Fibroblast of skin of back (primary cell): ENCODE data around the gene MAN1A2.

Experiments
- DNase-seq: peaks from one replicate; pipeline ENCODE4 v3.0.0-alpha.2; 2013

MAN1A2 gene

DNA sequence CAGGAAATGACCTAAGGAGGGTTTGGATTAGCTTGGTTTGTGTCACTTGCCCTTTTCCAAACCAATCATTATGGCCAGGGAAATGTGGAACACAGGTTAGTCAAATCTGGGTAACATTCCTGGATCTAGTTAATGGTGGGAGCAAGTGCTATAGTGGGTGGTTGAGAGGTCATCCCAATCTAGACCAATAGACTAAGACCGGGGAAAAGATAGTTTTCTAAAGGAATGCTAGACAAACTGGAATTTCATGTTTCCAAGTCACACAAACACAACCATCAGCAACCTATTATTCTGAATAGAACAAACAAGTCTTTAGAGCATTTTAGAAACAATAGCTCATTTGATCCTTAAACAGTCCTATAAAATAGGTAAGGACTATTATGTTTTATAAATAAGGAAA is 4.3 kb upstream of the MAN1A2 start:
- no peak for DNase-seq

DNA sequence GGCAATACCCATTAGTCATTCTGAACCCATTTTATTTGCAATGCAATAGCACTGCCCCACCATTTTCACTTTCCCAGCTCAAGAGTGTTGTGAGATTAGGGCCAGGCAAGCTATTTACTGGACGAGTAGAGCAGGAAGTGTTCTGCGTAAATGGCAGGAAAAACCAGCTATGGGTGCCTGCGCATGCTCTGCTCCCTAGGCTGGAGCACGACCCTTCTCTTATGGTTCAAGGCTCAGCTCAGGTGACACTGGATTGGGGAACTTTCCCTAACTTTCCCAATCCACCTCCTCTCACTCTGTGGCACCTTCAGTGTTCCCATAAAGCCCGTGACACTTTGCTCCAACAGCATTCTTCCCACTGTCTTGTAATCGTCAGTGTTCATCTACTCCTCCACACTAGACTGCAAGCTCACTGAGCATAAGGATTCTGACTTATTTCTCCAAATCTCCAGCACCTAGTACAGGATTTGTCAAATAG is 3.6 kb upstream of the MAN1A2 start:
- no peak for DNase-seq

DNA sequence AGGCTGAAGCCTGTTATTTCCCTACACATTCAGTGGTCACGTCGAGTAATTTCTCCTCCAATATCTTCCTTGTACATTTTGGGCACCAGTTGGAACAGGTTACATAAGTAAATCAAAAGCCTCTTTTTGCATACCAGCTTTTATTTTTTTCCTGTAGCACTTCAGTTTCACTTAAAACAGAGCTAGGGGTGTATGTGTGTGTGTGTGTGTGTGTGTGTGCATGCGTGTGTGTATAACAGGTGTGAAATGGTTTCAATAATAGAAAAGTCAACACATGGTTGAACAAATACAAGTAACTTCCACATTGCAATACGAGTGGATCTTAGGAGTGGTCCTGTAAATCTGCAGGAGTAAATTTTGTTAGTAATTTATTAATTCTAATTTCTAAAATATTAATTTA is 3.0 kb upstream of the MAN1A2 start:
- DNase-seq, result no peak

DNA sequence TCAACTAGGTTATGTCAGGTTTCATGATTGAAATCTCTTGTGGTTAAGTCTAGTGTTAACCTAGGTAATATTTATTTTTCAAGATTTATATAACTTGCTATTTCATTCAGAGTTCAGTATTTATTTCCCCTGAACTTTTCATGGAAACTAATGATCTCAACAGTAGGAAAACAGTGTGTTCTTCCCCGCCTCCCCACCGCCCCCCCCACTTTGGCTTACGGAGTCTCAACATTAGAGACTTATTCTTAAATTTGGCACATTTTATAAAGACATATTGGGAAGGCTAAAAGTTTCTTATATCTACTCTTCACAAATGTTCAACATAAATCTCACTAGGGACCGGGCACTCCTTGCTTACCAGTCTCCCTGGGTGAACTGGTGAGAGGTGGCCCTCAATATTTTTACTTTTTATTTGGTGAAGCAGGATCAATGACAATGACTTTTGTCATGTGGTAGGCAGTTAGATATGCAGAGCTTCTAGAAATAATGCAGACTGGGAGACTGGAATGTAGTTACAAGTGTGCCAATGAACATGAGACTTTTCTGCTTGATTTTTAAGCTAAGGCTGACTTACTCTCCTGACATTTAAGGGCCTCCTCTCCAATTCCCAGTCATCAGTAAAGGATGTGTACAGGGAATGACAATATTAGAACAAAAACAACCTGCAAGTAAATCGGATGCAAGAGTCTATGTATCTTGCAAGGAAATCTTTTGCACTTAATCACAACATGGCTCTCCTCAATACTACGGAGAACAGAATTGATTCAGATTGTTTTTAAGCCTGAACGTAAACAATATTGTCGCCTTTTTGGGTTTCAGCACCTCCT is 1.7 kb upstream of the MAN1A2 start:
- peak; percentile 49 for DNase-seq

DNA sequence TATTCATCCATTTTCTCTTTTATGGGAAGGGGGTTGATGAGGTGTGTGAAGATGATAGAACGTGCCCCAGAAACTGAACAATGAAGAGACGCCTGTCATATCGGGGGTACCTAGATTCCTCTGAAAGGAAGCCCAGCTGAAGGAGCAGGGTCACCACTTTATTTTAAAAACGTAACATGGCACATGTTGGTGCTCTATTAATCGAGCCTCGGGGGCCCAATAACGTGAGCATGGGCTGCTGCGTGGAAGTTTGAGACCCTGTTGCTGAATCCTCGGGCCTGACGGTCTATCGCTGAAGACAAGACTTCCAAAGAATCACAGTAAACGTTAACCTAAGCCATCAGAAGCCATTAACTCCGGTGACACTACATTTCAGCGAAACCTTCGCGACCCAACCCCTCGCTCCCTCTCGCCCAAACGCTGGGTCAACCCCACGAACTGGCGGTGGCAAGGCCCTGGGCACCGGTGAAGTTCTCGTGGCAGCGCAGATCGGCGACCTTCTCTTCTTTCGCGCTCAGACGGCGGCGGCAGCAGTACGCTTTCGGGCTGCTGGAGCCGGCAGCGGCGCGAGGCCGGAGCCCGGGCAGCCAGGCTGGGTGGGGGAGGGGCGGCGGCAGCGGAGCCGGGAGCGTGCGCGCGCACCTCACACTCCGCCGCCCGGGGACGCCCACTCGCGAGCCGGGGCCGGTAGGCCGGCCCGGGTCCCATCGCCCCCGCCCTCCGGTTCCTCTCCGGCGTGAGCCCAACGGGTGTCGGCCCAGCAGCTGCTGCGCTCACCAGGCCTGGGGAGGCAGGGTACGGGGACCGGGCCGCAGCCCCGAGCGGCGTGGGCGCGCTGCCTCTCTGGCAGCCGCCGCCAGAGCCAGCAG is 838 bp upstream of the MAN1A2 start:
- peak; percentile 76 for DNase-seq

DNA sequence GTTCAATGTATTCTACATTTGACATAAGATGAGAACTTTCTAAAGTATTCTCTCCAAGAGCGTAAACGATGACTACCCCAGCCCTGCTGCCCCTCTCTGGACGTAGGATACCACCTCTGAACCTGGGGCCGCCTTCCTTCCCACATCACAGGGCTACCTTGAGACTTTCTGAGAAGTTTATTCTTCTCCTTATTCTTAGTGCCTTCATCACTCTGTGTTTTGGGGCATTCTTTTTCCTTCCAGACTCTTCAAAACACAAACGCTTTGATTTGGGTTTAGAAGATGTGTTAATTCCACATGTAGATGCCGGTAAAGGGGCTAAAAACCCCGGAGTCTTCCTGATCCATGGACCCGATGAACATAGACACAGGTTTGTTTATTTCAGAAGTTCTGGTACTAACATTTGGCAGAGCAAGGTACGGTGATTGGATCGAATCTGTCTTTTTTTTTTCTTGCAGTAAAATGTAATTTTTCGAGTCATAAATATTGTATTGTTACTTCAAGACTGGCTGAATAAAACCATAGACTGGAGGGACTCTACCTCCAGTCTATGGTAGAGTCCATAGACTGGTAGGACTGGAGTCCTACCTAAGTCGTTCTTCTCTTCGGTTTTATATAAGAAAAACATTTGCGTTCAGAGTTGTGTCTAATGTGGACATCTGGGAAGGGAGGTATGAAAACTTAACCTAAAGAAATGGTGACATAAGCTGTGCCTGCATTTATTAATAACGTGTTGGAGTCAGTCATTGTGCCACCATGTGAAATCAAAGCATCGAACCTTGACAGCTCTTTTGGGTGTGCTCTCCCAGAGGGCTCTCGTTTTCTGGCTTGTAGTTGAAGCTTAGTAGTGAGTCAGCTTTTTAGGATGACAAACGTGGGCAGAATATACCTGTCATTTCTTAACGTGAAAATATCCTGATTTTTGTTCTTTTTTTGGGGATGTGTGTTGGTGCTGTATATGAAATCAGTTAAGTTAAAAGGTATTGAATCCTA is 1.2 kb downstream of the MAN1A2 start:
- DNase-seq, result no peak

DNA sequence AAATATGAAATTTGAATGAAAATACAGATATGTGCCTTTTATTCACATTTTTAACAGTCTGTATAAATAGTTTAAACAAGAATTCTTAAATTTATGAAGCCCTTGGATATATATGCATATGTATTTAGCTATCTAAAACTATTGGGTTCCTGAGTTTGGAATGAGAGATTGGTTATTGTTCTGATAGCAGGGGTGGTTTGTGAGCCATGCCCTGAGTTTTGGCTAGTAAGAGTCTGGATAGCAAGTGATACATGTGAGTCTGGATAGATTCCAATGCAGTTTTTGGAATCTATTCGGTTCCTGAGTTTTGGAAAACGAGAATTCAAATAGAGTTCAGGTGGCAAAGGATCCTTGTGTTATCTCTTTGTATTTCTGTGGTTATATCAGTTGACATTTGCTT is 2.8 kb downstream of the MAN1A2 start:
- no peak for DNase-seq

DNA sequence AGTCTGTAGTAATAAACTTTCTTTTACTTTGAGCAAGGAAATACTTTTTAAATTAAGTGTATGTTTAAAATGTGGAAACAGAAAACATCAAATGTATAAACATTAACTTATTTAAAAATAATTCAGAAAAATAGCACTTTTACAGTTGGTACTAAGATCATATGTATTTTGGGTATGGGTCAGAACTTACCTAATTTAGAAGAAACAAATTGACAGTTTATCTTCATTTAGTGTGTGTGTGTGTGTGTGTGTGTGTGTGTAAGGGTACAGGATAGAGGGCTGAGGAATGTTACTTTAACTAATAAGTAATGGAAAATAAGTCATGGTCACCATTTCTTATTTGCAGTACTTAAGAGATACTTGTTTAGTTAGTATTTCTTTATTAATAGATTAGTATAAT is 3.3 kb downstream of the MAN1A2 start:
- DNase-seq, result no peak

DNA sequence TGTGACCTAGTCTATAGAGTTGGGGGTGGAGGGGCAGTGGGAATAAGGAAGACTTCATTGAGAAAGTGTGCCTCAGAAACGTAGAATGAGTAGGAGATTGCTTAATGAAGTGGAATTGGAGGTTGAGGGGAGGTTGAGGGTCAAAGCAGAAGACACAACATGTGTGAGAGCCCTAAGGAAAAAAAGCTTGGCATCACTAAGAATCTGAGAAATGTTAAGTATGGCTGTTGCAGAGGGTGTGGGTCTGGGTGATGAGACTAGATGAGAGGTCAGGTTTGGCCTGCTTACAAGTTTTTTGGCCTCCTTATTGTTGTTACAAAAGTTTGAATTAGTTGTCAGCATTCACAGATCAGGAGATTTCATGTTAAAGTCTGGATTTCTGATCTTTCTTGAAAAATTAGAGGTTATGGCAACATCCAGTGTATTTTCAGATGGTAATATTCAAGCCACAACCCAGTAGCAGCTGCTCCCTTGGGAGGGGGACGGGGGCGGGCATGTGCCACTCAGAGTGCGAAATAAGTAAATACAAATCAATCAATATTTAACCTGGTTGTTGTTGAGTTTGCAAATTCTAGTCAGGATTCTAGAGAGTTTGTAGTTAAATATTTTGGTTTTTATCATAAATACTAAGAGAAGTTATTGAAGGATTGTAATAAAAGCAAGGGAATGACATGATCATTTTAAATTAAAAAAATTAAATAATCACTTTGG is 4.3 kb downstream of the MAN1A2 start:
- DNase-seq, result peak; percentile 59

DNA sequence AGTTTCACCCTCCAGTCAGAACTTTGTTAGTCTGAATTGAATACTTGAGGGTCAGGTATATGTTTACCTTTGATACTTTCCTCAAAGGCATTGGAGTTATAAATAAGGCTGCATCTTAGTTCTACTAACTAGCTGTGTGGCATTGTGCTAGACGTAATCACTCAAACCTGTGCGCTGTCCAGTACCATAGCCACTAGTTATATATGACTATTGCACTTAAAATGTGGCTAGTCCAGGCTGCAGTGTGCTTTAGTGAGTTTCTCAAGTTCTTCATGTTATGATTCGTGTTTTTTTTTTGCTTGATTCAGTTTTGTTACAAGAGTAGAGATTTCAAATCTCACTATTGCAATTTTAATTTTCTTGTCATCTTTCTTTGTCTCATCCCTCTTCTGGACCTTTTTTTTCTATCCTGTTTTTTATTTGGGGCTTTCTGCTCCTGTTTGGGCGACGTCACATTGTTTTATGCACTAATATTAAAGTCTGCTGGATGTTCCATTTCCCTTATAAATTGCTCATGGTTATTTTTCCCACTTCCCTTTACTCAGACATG is 5.7 kb downstream of the MAN1A2 start:
- no peak for DNase-seq

DNA sequence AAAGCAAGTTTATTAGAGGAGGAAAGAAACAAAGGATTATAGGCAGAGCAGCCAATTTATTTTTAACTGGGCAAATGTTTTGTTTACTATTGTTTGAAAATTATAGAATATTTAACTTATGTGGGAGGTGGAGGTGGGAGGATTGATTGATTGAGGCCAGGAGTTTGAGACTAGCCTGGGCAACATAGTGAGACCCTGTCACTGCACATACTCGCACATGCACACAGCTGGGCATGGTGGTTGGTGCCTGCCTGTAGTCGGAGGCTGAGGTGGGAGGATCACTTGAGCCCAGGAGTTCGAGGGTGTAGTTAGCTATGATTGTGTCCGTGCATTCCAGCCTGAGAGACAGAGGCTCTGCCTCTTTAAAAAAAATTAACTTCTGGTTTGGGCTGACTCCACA is 6.7 kb downstream of the MAN1A2 start:
- no peak for DNase-seq

DNA sequence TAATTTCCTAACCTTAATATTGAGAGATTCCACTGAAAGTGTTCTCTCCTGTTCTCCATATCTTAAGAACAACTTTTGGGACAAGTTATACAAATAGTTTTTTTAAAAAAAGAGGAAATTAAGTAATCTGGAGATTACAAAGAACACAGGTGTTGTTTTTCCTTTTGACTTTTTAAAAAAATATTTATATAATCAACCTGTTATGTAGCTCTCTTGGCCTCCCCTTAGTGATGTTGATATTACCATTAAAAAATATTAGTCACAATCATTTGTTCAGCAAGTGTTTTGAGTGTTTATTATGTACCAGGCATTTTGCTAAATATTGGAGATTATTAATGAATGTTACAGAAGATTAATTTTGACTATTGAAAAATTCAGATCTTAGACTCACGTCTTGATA is 8.1 kb downstream of the MAN1A2 start:
- no peak for DNase-seq

DNA sequence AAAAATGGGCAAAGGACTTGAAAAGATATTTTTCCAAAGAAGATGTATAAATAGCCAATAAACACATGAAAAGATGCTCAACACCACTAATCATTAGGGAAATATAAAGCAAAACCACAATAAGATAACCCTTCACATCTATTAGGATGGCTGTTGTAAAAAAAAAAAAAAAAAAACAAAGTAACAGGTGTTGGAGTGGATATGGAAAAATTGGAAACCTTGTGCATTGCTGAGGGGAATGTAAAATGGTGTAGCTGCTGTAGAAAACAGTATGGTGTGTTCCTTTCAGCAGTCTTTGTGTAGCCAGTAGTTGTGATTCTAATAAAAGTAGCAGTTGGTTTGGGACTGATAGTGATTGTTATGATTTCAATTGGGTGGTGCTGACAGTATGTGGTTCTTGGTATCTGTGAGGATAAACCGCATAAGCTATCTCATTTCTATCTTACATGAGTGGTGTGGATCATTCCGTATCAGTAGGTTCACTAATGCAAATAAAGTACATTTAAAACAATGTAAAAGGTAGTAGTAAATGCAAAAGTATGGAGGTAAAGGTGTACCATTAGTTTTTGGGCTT is 19.9 kb downstream of the MAN1A2 start:
- DNase-seq, result no peak

DNA sequence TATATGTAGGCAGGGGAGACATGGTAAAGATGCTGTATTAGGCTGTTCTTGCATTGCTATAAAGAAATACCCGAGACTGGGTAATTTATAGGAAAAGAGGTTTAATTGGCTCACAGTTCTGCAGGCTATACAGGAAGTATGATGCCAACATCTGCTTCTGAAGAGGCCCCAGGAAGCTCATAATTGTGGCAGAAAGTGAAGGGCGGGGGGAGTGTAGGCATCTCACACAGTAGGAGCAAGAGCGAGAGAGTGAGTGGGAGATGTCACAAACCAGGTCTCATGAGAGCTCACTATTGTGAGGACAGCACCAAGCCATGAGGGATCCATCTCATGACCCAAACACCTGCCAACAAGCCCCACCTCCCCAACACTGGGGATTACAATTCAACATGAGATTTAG is 21.1 kb downstream of the MAN1A2 start:
- DNase-seq, result no peak

DNA sequence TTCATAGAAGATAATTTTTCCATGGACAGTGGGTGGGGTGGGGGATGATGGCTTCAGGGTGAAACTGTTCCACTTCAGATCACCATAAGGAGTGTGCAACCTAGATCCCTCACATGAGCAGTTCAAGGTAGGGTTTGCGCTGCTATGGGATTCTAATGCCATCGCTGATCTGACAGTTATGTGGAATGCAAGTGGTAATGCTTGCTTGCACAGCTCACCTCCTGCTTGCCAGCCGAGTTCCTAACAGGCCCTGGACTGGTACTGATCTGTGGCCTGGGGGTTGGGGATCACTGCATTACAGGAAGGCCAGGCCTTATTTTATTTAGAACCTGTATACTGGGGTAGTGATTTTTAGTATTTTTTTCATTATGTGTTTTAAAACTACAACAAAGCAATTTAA is 22.0 kb downstream of the MAN1A2 start:
- DNase-seq, result no peak

DNA sequence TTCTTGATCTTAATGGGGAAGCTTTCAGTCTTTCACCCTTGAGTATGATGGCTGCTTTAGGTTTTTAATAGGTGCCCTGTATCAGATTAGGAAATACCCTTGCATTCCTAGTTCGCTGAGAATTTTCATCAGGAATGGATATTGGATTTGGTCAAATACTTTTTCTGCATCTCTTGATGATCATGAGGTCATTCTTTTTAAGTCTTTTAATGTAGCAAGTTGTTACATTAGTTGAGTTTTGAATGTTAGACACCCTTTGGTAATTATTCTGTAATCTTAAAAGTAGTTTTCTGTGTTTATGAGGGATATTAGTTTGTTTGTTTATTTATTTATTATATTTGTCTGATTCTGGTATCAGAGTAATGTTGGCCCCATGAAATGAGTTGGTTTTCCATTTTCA is 22.5 kb downstream of the MAN1A2 start:
- no peak for DNase-seq

DNA sequence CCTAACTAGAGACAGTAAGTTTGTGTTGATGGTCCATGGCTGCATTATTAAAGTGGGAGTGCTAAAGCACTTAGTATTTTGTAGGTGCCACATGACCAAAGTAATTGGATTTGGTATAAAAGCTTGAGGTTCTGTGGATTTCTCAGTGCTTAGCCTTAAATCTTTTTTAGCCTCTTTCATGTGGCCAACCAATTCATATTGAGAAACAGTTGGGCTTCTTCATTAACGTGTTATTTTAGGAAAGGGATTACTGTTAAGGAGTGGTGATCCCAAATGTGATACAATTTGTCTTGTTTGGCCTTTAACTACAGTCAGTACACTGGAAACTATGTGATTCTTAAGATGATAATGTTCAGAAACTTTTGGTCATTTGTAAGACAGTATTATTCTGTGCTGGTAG is 25.5 kb downstream of the MAN1A2 start:
- no peak for DNase-seq

DNA sequence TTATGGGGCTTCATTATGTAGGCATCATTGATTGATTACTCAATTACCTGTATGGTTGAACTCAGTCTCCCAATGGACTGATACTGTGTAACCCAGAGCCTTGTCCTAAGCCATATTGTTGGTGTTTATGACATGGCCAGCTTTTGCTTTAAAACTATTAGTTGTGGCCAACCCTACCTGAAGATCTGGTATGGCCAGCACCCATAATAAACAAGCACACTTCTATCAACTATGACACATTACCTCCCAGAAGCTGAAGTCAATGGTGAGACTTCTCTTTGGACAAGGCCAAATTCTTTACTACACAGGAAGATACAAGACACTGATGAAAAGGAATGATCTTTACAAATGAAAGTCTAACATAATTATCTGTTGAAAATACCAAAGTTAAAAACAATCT is 28.8 kb downstream of the MAN1A2 start:
- DNase-seq, result no peak

DNA sequence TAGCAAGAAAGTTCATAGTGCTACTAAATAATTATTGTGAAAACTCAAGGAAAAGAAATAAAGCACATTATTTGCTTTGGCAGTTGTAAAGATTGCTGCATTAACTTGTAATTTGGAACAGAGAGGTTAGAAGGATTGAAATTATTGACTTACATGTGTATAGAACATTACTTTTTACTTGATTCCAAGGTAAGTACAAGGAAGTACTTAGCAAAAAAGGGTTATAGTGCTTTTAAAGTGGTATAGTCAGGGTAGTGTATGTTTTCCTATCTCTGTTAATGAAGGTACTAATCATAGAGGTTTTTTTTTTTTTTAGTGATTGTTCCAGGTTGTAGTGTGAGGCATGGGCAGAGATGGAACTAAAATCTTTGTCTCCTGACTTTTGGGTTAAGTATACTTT is 29.4 kb downstream of the MAN1A2 start:
- no peak for DNase-seq

DNA sequence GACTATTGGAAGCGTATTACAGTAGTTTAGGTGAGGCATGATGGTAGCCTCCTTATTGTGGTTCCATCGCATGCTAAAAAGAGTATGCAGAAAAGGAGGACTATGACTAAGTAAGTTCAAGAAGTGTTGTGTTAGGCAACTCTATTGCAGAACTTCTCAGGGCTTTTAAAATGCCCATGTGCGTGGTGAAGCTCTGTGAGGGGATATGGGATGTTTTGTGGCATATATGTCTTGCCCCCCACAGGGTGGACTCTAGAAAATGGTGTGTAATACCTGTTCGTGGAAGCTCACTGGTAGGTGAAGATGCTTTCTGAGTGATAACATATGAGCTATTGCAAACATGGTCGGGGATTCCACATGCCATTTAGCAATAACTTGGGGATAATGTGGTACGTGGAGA is 31.7 kb downstream of the MAN1A2 start:
- DNase-seq, result no peak

DNA sequence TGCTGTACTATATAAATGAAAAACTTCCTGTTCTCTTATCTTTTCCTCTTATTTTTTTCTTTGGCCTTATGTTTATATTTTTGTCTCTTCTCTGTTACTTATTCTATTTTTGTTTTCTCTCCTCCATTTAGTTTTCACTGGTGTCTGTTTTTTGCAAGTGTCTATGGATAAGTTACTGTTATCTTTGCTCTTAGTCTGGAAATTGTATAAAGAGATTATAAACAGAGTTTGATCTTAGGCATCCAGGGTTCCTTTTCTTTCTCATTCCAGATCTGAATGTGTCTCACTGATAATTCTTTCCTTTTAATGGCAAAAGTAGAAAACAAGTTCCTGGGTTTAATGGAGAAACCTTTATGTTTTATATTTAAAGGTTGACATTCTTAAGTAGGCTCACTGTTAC is 34.5 kb downstream of the MAN1A2 start:
- no peak for DNase-seq
